EH (cell line): Measurements from ENCODE around the gene TUBB.

ENCODE experiments used
- DNase-seq: peaks from one replicate; pipeline ENCODE4 v3.0.0-alpha.2; 2015; ENCODE audit warnings: low read depth

The TUBB gene

DNA sequence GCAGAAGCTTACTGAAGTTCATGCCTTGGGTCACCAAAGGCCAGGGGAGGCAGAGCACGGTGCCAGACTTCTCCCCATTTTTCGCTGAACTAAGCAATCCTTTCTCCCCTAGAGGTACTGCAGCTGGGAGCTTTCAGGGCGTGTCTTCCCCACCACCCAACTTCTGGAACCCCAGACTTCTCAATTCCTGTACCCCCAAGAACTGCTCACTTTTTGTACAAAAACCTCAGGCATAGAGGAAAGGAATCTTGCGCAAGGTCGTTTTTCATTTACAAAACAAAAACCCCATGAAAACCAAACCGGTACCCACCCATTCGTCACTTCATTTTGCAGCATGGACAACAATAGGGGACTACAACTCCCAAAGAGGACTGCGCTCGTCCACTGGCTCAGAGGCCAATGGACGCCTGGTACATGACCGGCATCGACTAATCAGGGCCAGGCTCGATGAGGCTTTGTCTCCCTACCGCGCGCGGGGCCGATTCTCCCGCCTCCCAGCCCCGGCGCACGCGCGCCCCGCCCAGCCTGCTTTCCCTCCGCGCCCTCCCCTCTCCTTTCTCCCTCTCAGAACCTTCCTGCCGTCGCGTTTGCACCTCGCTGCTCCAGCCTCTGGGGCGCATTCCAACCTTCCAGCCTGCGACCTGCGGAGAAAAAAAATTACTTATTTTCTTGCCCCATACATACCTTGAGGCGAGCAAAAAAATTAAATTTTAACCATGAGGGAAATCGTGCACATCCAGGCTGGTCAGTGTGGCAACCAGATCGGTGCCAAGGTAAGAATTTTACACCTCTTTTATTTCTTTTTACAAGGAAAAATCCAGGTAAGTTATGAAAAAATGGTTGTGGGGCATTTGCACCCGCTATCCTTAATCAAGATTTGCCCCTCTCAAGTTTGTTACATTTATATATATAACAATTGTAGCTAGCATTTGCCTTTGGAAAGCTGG lies at the start of gene TUBB:
Gene TUBB, plus strand, starts transcription at position 562 of the 947 bp plus-strand sequence. Its CDS starts 155 bp downstream, at position 717.
- peak; percentile 98 for DNase-seq

DNA sequence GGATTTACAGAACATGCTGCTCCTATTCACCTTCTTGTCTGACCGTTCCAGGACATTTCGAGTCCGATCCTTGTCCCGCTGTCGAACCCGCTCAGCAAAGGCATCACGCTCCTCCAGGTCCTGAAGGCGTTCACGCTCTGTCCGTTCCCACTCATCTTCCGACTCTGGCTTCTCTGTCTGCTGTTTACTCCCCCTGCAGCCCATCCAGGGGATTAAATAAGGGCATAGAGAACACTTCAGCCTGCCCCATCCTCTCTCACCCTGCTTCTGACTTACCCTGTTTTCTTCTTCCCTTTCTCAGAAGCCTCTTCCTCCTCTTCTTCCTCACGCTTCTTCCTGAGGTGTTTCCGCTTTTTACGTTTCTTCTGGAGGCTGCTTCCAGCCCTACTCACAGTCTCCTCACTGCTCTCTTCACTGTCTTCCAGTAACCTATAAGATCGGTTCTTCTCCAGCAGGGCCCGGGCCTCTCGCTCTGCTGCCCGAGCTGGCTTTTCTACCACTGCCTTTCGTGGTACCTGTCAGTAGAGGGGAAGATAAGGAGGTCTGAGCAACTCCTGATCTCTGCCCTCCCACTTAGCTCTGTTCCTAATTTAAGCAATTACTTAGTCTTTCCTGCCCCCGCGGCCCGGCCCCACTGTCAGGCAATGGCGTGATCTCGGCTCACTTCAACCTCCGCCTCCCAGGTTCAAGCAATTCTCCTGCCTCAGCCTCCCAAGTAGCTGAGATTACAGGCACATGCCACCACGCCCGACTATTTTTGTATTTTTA lies 49.2 kb upstream of the TUBB start:
- no peak for DNase-seq

DNA sequence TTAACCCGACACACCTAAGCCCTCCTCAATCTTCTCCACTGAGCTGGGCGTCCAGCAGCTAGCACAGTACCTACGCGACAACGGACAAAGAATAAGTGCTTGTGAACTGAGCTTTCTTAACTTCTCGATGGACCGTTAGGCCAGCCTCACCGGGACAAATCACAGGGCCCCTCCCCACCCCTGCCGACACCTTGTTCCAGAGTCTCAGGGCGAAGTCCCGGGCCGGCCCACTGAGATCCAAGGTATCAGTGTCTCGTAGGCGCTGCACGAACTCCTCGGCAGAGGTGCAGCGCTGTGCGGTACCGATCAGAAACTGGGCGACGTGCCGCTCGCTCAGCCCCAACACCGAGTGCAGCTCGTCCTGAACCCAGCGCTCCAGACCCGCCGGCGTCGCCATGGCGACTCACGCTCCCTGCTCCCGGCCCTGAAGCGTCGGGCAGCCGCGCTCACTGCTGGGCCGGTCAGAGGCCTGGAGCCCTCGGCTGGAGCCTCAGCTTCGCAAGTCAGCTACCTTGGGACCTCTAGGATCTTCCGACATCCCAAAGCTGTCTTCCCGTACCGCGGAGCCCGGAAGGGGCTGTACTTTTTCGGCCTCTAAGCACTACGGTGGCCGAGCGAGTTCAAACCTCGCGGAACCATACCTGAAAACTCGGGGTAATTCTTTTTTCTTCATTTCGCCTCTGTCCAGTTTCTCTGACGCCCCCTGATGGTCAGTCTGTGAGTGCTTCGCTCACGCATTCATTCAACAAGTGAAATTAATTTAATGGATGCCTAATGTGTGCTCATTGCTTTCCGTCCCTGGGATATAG lies 47.5 kb upstream of the TUBB start, which contains the start of gene DHX16:
Gene DHX16, minus strand, starts transcription at position 562 of the 809 bp plus-strand sequence. Its CDS starts 165 bp downstream, at position 397.
- peak; percentile 97 for DNase-seq

- DNase-seq = no peak
These were observed 43.4 kb upstream of the TUBB start for GRCh38 chr6:30676660-30677285.

- DNase-seq = peak; percentile 78
These were observed 41.0 kb upstream of the TUBB start for GRCh38 chr6:30678964-30679726.

GRCh38 chr6:30679765-30680535 lies 40.2 kb upstream of the TUBB start:
- DNase-seq = no peak

DNA sequence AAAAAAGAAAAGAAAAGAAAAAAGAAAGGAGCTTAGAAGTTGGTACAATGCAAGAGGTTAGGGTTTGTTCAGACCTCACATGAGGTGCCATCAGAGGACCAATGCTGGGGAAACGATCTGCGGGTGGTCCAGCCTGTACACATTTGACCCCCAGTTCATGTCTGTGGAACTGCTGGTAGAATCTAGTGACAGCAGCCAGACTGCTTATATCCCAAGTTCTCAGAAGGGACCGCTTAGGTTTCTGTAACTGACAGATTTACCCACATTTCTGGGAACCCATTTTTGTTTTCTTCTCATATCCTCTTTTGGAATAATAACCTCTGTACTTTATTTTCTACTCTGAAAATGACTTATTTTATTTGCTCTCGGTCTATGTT lies 38.4 kb upstream of the TUBB start:
- DNase-seq = no peak

- peak; percentile 95 for DNase-seq
These were observed 37.7 kb upstream of the TUBB start for GRCh38 chr6:30682143-30683117.

GRCh38 chr6:30683183-30683979 lies 36.8 kb upstream of the TUBB start:
- no peak for DNase-seq

DNA sequence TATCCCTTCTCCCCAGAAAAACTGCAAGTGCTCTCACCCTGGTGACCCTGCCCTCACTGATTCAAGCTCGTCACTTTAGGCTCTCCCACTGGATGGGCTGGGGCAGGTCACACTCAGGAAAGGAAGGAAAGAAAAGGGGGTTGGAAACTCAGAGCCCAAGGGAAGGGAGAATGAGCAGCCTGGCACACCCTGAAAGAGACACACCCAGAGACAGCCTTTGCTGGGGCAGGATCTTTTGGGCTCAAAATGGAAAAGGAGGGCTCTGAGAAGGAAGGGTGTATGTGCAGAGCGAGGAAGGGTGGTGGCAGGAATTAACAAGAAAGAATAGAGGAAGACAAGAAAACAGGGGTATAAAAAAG lies 36.2 kb upstream of the TUBB start:
- no peak for DNase-seq

DNA sequence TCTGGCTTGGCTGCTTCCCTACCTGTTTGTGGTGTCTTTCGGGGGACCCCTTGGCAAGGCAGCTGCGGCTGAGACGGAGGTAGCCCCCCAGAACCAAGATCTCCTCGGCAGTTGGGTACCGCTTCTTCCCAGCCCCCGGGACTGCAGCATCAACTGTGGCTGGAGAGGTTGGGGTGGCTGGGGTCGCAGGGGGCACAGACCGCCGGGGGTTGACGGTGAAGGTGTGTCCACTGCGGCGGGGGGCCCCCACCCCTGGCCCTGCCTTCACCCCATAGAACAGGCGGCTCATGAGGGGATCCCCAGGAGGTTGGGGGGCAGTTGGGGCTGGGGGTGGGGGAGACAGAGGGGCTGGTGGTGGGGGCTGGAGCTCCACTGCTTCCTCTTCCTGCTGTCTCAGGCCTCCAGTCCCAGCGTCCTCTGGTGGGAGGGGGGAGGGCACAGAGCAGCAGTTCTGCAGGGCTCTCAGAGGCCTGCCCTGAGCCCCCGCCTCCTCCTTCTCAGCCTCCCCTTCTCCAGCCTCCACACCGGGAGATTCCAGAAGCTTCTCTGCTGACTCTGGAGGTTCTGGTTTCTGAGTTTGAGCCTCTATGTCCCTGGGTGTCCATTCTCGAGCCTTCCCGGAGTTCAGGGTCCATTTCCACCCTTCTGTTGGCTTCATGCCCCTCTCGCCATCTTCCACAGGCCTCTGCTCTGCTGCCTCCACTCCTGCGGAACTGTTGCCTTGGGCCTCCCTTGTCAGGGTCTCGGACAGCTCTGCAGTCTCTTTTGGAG lies 35.6 kb upstream of the TUBB start:
- DNase-seq = peak; percentile 68

GRCh38 chr6:30685157-30686008 lies 34.8 kb upstream of the TUBB start:
- DNase-seq = peak; percentile 49

DNA sequence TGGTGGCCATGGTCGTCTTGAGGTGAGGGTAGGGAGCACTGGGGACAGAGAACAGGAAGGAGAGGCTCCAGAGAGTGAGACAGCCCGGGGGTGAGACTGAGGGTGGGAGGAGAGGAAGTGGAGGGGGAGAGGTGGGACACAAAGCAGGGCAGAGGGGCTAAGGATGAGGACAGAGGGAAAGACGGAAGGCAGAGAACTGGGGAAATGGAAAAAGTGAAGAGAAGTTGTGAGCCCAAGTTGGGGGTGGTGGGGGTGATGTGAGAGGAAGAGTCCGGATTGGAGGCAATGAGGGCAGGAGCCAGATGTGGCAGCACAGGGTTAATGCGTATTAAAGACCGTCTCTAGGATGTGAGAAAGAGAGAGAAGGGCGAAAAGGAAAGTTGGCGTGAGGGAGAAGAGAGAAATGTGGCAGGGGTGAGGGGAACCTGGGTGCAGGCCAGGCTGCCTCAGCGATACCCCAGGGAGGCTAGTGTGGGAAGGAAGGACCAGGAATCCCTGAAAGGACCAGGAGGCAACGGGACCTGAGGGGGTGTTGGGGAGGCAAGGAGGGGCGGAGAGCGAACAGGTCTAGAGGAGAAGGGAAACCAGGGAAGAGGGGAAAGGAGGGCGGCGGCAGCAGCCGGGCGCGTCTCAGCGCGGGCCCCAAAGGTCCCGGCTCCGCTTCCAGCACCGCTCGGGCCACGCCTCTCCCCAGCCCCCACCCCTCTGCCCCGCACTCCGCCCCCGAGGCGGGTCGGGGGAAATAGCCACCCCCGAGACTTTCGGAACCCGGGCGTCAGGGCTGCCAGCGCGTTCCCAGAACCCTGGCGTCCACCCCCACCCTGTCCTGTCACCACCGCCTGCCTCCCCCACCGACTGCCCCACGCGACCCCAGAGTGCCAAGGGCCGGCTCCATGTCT lies 33.9 kb upstream of the TUBB start, which contains the start of gene PPP1R18:
Gene PPP1R18, minus strand, starts transcription at position 637 of the 899 bp plus-strand sequence. Its CDS starts 627 bp downstream, at position 10.
- peak; percentile 79 for DNase-seq

- peak; percentile 97 for DNase-seq
These were observed 33.1 kb upstream of the TUBB start for GRCh38 chr6:30686908-30687658.
